ENCODE measurements around the gene THSD4.

DNA sequence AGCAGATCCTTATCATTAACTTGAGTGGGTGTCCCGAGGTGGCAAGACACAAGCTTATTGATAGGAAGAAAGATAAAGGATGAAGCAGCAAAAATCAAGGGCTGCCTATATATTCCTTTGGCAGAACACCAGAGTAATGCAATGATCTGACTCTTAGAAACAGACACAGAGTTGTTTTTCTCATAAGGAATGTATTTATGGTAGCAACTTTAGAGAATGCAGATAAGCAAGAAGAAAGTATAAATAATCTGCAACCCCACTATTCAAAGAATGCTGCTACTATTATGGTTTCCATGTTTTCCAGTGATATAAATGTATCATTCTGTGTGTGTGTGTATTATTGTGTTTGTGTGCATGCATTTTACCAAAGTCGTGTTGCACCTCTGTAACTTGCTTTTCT, 208.3 kb downstream of the THSD4 start:
- TF ChIP-seq EZH2 (IDR thresholded peaks at IDR 0.05; ENCODE audit: low read depth) (no peak), CTCF (conservative IDR thresholded peaks at IDR 0.05) (no peak)
